ENCODE results near the gene EYA3.

The EYA3 gene

GRCh38 chr1:27951396-27951795 lies 137.0 kb downstream of the EYA3 start:
- DNase-seq (ENCODE audit: insufficient read length, low spot score) (no peak), FAIRE-seq (no peak)
- TF ChIP-seq, protein P1, sequence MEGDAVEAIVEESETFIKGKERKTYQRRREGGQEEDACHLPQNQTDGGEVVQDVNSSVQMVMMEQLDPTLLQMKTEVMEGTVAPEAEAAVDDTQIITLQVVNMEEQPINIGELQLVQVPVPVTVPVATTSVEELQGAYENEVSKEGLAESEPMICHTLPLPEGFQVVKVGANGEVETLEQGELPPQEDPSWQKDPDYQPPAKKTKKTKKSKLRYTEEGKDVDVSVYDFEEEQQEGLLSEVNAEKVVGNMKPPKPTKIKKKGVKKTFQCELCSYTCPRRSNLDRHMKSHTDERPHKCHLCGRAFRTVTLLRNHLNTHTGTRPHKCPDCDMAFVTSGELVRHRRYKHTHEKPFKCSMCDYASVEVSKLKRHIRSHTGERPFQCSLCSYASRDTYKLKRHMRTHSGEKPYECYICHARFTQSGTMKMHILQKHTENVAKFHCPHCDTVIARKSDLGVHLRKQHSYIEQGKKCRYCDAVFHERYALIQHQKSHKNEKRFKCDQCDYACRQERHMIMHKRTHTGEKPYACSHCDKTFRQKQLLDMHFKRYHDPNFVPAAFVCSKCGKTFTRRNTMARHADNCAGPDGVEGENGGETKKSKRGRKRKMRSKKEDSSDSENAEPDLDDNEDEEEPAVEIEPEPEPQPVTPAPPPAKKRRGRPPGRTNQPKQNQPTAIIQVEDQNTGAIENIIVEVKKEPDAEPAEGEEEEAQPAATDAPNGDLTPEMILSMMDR (IDR thresholded peaks at IDR 0.05; ENCODE audit: insufficient read depth, missing control alignments): no peak

DNA sequence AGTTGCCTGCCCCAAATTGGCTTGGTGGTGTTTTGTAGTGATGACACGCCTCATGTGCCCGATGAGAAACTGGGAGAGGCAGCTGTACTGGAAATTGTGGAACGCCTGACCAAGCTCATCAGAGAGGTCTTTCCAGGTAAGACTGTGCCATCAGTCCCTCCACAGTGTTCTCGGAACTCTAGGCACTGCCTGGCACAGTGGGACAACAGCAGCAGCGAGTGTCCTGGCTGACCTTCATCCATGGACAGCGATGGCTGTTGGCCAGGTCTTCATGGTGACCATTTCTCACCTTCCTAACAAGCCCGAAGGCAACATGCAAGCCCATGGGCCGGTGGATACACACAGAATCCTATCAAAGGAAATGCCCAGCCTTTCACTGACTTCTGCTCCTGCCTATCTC lies 139.4 kb downstream of the EYA3 start:
- FAIRE-seq (no peak), DNase-seq (ENCODE audit: insufficient read length, low spot score) (no peak)
- TF ChIP-seq, protein P1 (IDR thresholded peaks at IDR 0.05; ENCODE audit: insufficient read depth, missing control alignments): no peak

DNA sequence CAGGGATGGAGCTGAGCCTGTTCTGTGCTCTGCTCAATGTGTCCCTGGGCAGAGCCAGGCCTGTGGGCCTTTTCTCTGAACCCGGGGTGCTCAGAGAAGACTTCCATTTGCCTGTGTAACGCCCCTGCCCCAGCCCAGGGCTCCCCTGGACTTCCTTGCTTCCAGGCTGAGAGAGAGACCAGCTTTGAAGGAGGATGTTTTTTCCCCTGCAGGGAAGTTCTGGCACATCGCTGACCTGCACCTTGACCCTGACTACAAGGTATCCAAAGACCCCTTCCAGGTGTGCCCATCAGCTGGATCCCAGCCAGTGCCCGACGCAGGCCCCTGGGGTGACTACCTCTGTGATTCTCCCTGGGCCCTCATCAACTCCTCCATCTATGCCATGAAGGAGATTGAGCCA lies 143.4 kb downstream of the EYA3 start:
- TF ChIP-seq, protein P1 (IDR thresholded peaks at IDR 0.05; ENCODE audit: insufficient read depth, missing control alignments): no peak
- FAIRE-seq (no peak), DNase-seq (ENCODE audit: insufficient read length, low spot score) (no peak)

- FAIRE-seq: no peak
- DNase-seq (ENCODE audit: insufficient read length, low spot score): no peak
- TF ChIP-seq, protein P1 (IDR thresholded peaks at IDR 0.05; ENCODE audit: insufficient read depth, missing control alignments): no peak
Observed at GRCh38 chr1:27941671-27942540, 146.5 kb downstream of the EYA3 start.

- no peak for DNase-seq (ENCODE audit: insufficient read length, low spot score)
- TF ChIP-seq, protein P1 (IDR thresholded peaks at IDR 0.05; ENCODE audit: insufficient read depth, missing control alignments): no peak
- no peak for FAIRE-seq
Observed at GRCh38 chr1:27940870-27941560, 147.4 kb downstream of the EYA3 start.

GRCh38 chr1:27940297-27940696 lies 148.1 kb downstream of the EYA3 start:
- TF ChIP-seq, protein P1 (IDR thresholded peaks at IDR 0.05; ENCODE audit: insufficient read depth, missing control alignments): peak; percentile 52
- DNase-seq (ENCODE audit: insufficient read length, low spot score): no peak
- no peak for FAIRE-seq

- DNase-seq (ENCODE audit: insufficient read length, low spot score): no peak
- no peak for FAIRE-seq
- TF ChIP-seq, protein P1 (IDR thresholded peaks at IDR 0.05; ENCODE audit: insufficient read depth, missing control alignments): no peak
Observed at GRCh38 chr1:27938488-27938887, 149.9 kb downstream of the EYA3 start.

Measured in D721Med (cell line).